ENCODE measurements around the gene MAGI2. TPM values are rescaled to one million over a fixed set of nuclear protein-coding genes. Genes with fewer than 3 reads are reported as not detected.

MAGI2 gene
- total and polyA plus RNA-seq, 2 donors (not counting 3 experiments of a cell fraction or from before 2014, with no cell fraction given), result 0.28 to 6.0 TPM

- TF ChIP-seq, protein P1, sequence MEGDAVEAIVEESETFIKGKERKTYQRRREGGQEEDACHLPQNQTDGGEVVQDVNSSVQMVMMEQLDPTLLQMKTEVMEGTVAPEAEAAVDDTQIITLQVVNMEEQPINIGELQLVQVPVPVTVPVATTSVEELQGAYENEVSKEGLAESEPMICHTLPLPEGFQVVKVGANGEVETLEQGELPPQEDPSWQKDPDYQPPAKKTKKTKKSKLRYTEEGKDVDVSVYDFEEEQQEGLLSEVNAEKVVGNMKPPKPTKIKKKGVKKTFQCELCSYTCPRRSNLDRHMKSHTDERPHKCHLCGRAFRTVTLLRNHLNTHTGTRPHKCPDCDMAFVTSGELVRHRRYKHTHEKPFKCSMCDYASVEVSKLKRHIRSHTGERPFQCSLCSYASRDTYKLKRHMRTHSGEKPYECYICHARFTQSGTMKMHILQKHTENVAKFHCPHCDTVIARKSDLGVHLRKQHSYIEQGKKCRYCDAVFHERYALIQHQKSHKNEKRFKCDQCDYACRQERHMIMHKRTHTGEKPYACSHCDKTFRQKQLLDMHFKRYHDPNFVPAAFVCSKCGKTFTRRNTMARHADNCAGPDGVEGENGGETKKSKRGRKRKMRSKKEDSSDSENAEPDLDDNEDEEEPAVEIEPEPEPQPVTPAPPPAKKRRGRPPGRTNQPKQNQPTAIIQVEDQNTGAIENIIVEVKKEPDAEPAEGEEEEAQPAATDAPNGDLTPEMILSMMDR (IDR thresholded peaks at IDR 0.05; ENCODE audit: extremely low read depth in 1 of 2, insufficient read depth in 1 of 2, low read depth in 1 of 2, low read length in 2 of 2), result no peak
- TF ChIP-seq POLR2A (IDR thresholded peaks at IDR 0.05; ENCODE audit: low read depth, low read length), result no peak
- no peak for TF ChIP-seq MAX (IDR thresholded peaks at IDR 0.05; ENCODE audit: insufficient read depth, insufficient read length)
- no peak for TF ChIP-seq EZH2 (IDR thresholded peaks at IDR 0.05; ENCODE audit: borderline replicate concordance, low read depth, low read length, severe bottlenecking)
- TF ChIP-seq MYC (IDR thresholded peaks at IDR 0.05; ENCODE audit: low read depth, low read length), result no peak
- TF ChIP-seq GATA2 (IDR thresholded peaks at IDR 0.05; ENCODE audit: insufficient read depth, insufficient read length, low read depth, low read length), result no peak
- TF ChIP-seq FOS (IDR thresholded peaks at IDR 0.05; ENCODE audit: borderline replicate concordance, insufficient read depth, low read length), result no peak
- no peak for TF ChIP-seq JUN (IDR thresholded peaks at IDR 0.05; ENCODE audit: borderline replicate concordance, insufficient read depth, insufficient read length, low read depth)
- no peak for TF ChIP-seq POLR2AphosphoS5 (IDR thresholded peaks at IDR 0.05; ENCODE audit: insufficient read depth, low read depth, low read length)
- no peak for DNase-seq (ENCODE audit: low read depth, low spot score)
These were observed 877.2 kb downstream of the MAGI2 start for GRCh38 chr7:78576236-78576635.

More at GRCh38 chr7:78576236-78576635, 877.2 kb downstream of the MAGI2 start:
- H3K4me2 ChIP-seq (ENCODE audit: insufficient read depth, low read length), result no peak overlapping the region
- H4K20me1 ChIP-seq (replicated peaks; ENCODE audit: control insufficient read depth, extremely low read depth, insufficient read depth, low read length), result no peaks in the 10 kb centered on the region
- no peaks in the 10 kb centered on the region for H3K36me3 ChIP-seq (ENCODE audit: control insufficient read depth in 2 of 2, extremely low read depth in 1 of 2, insufficient read depth in 2 of 2, low read length in 2 of 2)
- no peaks in the 10 kb centered on the region for H3K27me3 ChIP-seq (ENCODE audit: control insufficient read depth in 2 of 2, insufficient read depth in 2 of 2, low read length in 2 of 2)
- no peaks in the 10 kb centered on the region for H3K9me1 ChIP-seq (replicated peaks; ENCODE audit: control insufficient read depth, extremely low read depth, insufficient read depth, low read length)
- H3K79me2 ChIP-seq (ENCODE audit: control insufficient read depth, insufficient read depth, low read length), result no peaks in the 10 kb centered on the region
- intact Hi-C loops (cut with micrococcal nuclease), result no loop called here
- no peaks in the 10 kb centered on the region for H3K4me1 ChIP-seq (ENCODE audit: control insufficient read depth, extremely low read depth, insufficient read depth, low read length)
- H3K9me3 ChIP-seq (replicated peaks; ENCODE audit: control insufficient read depth, insufficient read depth, low read length), result no peaks in the 10 kb centered on the region
- ChIA-PET CTCF (no interaction called here), POLR2A (no interaction called here)
- no peak overlapping the region for H3K27ac ChIP-seq (ENCODE audit: insufficient read depth, low read depth, low read length)
- no peak overlapping the region for H2AFZ ChIP-seq (ENCODE audit: low read depth, low read length)
- dilution Hi-C loops (cut with MboI; ENCODE audit: extremely low pct_ligation_motif_present, low sequenced_read_pairs), result no loop called here
- BruUV-seq (replicated peaks), result no TSS peak
- no peak for FAIRE-seq
- no peak overlapping the region for H3K4me3 ChIP-seq (replicated peaks in 1 of 3; ENCODE audit: insufficient read depth in 1 of 3, low read depth in 1 of 3, low read length in 3 of 3)
- H3K9ac ChIP-seq (replicated peaks; ENCODE audit: extremely low read depth, insufficient read depth, low read length), result no peak overlapping the region
